HG02981 (cell line): Measurements from ENCODE around the gene RPN2.

Experiments
- ATAC-seq: cut with Tn5 transposase; IDR thresholded peaks from one replicate; pipeline ENCODE4 v1.9.1; 2021; ENCODE audit warnings: mild to moderate bottlenecking, moderate library complexity; ENCODE audit not compliant: unreplicated experiment

The RPN2 gene

DNA sequence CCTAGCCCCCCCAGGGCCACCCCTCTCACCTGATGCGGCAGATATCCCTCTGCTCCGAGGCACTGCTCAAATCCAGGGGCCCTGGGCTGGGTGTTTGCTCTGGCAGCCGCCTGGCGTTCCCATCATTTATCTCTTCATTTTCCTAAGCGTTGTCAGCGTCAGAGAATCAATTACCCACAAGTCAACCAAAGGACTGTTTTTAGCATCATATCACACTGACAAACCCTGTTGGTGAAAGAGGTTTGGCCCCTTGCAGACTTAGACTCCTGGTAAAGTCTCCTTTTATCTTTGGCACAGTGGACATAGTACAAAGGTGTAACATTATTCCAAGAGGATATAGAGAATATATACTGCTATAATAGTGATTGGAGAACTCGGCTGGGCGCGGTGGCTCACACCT is 82.6 kb downstream of the RPN2 start, which contains the start of gene GHRH:
TSS of gene GHRH (minus strand) at position 101 of the 400 bp plus-strand sequence. CDS start 4,925 bp downstream, outside the sequence.
- ATAC-seq = no peak

DNA sequence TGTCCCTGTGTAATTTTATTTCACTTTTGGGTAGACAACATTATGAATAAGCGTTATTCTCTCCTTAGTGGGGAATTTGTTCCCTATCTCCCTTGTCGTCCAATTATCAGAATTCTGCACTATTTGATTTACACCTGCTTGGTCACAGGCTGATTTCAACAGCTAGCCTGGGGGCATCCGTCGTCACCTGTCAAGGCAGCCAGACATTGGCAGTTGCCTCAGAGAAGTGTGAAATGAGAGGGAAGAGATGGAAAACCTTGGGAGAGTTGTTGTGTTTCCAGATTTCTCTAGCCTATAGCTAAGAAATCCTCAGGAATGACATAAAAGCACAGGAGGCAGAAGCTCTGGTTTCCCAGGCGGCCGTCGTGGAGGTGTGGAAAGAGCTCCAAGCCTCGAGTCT is 83.4 kb downstream of the RPN2 start:
- no peak for ATAC-seq

DNA sequence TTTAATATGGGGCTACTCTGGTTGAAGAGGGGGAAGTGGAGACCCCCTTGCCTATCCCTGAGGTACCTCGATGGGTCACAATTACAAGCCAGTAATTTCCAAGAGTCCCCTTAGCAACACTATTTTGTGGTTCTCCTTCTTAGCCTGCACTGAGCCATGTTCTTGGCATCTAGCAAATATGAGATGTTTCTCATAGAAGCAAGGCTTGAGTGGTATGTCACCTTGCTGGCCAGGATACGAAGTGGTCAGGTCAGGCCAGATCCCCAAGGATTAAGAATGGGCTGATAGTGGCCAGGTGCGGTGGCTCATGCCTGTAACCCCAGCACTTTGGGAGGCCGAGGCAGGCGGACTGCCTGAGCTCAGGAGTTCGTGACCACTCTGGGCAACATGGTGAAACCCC is 84.6 kb downstream of the RPN2 start:
- no peak for ATAC-seq

DNA sequence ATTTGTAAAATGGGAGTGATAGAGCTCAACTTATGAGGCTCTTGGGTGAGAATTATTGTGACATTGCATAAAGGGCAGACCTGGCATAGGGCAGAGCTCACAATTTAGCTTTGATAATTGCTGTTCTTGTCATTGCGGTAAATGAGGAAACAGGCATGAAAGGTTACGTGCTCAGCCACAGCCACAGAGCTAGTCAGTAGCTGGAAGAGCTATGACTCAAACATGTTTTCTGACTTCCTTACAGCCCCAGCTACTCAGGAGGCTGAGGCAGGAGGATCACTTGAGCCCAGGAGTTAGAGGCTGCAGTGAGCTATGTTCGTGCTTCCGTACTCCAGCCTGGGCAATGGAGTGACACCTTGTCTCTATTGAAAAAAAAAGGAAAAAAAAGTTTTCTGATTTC is 86.0 kb downstream of the RPN2 start:
- no peak for ATAC-seq

DNA sequence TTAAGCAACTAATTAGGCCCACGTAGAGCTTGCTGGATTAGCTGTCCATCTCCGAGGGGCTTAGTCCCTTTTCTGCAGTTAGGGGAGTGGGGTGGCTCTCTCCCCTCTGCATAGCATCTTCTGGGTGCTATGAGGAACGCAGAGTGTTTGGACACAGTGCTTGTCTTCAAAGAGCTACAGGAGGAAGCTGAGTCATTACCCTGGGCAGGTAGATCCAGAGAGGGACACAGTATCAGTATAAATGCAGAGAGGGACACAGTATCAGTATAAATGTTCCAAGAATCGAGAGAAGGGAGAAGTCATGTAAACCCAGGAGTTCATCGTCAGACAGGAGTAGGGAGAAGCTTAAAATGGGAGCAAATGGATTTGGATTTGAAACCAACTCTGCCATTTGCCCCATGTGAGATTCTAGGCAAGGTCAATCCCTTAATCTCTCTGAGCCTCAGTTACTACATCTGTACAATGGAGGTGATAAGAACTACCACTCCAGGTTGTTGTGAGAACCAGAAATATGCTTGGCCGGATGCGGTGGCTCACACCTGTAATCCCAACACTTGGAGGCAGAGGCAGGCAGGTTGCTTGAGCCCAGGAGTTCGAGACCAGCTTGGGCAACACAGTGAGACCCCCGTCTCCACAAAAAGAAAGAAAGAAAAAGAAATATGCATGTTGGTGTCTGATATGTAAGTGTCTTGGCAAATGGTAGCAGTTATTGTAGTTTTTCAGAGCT is 88.0 kb downstream of the RPN2 start:
- ATAC-seq = no peak

DNA sequence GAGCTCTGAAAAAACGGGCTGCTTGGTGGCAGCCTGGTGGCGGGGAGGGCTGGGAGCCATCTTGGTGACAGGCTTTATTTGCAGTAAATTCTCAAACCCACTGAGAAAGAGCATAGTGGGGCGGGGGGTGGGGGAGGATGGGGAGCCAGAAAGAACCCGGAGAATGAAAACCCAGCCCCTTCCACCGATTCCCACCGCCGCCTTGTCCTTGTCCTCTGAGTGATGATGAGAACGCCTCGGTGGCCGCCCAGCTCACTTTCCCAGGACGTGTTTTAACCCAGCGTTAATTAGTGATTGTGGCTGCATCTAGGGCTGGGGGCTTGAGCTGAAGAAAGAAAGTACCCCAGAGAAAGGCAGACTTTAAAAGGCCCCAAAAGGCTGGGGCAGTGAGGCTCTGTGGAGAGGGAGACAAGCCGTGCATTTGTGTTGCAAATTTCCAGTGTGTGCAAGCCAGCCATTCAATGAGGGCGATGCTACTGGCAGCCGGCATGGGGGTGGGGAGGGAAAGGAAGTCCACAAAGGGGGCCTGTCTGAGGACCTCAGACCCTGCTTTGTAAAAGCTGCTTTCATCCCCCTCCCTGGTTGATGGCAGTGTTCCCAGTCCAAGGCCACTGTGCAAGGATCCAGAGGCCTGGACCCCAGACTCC is 88.7 kb downstream of the RPN2 start:
- no peak for ATAC-seq

DNA sequence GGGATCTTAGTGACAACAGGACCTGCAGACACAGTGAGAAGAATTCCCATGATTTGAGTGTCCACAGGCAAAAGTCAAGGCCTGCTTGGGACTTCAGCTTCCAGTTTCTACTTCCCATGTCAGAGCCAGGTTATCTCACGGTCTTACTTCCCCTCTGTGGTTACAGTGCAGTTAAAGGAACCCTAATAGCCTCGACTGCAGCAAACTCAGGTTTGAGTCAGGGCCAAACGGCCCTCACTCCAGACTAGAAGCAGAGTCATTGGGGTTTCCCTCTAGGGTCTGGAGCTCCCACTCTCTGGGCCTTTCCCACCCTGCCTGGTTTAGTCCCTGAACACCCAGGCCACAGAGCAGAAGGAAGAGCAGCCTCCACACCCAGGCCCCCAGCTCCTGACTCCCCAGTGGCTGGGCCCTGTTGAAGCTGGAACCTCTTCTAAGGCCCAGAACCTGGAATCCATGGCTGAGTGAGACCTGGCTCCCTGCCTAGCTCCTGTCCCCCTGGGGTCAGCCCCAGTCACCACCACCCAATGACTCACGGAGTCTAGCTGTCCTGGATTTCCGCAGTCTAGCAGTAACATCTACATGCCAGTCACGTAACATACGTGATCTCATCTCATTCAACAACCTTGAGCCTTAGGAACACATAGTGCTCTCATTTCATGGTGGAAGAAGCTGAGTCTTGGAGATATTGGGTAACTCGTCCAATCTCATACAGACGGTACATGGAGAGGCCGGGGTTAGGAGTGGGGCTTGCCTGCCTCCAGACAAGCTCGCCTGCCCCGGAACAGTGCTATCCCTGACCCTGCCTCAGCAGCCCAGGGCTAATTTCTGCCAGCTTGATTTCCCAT is 91.7 kb downstream of the RPN2 start:
- peak; percentile 54 for ATAC-seq

DNA sequence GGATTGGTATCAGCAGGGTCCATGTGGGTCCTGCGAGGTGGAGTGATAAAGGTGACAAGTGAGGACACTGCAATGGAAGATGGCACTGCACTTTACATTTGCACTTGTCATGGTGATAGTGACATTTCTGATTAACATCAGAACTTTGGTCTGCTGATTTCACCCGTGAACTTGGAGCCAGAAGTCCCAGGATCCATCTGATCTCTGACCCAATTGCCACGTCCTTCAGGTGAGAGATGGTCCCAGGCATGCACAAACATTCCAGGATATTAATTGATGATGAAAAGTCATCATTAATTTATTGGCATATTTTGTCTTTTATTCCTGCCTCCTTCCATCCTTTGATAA is 92.3 kb downstream of the RPN2 start:
- ATAC-seq = no peak

DNA sequence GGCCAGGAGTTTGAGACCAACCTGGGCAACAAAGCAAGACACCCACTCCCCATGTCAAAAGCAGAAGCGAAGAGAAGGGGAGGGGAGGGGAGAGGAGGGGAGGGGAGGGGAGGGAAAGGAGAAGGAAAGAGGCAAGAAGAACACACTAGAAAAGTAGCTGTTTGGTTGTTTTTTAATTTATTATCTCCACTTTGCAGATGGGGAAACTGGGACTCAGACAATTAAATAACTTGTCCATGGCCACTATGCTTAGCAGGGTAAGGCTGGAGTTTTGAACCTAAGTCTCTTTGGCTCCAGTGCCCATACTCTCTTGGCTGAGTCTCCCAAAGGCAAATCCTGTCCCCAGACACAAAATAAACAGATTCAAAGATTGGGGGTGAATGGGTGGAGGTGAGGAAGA is 94.9 kb downstream of the RPN2 start:
- no peak for ATAC-seq

DNA sequence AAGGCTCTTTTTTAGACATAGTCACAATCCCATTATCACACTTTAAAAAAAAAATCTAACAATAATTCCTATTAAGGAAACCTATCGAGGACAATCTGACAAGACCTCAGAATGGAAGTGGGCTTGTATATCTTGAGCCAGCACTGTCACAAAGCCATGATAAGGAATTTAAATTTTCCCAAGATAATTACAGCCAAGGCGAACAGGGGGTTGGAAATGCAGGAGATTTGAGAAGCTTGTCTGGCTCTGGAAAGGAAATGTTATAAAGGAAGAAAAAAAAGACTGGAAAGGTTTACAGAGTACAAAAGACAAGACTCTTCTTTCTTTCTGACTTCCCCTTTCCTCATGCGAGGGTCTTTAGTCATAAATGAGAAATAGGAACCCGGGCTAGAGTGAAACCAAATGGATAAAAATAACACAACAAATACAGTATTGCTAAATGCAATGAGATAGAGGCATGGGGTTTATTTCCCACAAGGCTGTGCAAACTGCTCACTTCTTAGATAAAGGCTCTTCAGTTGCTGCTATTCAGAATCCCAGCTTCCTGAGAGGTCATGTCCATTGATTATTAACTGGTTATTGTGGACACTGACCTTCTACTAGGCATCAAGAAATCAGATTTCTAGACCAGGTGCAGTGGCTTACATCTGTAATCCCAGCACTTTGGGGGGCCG is 95.9 kb downstream of the RPN2 start:
- no peak for ATAC-seq

DNA sequence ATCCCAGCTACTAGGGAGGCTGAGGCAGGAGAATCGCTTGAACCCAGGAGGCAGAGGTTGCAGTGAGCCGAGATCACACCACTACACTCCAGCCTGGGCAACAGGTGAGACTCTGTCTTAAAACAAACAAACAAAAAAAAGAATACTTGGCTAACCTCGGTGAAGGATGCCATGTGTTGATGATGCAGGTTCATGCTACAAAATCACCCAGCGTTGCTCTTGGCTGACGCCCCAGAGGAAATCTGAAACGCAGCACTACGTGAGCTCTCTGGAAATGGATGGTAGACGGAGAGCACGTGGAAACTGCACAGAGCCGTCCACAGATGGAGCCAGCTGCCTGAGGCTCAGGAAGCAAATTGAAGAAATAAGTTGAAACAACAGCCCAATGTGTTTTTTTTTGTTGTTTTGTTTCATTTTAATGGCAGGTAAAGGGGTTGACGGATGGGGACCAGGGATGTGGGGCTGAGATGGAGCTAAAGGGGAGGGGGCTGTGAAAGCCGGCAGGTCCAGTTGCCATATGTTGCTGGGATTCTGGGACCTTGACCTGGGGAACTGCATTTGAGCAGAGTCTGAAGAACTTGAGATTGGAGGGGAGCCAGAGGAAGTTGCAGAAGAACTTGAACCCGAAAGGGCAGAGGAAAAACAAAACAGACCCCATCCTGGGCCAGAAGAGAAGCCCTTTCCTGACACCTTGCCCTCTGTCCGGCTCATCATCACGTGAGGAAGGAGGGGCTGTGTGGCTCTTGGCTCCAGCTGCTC is 97.5 kb downstream of the RPN2 start:
- peak; percentile 58 for ATAC-seq

DNA sequence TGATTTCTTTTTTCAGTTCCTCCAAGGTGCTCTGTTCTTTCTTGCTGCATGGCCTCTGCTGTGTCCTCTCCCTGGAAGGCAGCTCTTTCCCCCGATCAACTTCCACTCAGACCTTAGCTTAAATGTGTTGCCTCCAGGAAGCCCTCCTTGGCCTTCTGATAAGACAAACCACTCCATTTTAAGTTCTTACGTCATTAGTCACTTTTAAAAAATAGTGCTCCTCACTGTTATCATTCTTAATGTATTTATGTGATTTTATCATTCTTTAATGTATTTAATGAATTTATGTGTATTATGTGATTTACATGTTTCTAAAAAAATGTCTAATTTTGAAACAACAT is 98.1 kb downstream of the RPN2 start:
- ATAC-seq = no peak

DNA sequence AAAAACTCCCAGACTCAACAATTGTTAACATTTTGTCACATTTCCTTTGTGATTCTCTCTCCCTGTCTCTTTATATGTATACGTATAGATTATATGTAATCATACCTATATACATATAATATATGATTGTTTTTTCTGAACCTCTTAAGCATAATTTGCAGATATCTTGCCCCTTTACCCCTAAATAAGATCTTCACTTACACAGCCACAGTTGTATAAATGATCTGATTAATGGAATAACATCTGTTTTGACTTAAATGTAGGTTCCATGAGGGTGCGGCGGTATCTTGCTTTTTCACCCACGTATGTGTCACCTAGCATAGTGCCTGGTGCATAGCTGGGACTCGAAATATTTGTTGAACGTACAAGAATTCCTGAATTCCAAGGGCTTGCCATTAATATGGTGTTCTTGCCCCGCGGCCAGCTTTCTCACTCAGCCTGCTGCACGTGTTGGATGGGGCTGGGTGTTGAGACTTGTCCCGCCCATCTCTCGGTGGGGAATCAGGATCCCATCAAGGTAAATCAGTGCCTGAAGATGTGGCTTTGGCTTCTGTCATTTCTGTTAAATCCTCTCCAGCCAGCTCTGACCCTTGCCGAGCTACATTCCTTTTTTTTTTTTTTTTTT is 99.9 kb downstream of the RPN2 start:
- no peak for ATAC-seq

DNA sequence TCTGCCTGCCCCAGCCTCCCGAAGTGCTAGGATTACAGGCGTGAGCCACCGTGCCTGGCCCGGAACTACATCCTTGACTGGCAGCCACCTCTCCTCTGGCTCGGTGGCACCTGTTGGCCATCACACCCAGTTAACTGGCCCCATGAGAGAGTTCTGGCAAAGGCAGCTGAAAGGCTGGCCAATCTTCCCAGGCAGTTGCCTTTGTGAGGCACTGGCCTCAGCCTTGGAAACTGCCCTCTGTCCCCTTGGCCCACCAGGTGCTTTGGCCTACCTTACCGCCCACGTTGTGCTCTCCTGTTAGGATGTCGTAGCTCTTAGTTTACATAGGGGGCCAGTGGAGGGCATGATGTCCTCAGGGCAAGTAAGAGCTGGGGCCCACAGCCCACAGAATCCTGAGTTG is 100.7 kb downstream of the RPN2 start:
- no peak for ATAC-seq

DNA sequence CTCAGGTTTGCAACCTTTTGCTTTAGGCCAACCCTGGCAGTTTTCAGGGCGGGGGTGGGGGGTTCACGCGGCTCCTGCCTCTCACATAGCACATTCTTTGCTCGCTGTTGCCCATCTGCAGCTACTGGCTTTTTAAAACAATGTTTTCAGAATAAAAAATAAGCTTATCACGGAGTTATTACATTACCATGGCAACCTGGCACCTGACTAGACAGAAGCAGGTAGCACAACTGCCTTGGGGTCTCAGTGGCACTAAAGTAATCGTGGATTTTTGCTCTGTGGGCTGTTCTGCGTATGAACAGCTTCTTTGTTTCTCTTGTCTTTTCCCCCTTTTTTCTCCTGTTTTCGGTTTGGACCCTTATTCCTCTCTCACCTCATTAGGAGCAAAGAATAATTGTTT is 101.3 kb downstream of the RPN2 start:
- ATAC-seq = no peak

DNA sequence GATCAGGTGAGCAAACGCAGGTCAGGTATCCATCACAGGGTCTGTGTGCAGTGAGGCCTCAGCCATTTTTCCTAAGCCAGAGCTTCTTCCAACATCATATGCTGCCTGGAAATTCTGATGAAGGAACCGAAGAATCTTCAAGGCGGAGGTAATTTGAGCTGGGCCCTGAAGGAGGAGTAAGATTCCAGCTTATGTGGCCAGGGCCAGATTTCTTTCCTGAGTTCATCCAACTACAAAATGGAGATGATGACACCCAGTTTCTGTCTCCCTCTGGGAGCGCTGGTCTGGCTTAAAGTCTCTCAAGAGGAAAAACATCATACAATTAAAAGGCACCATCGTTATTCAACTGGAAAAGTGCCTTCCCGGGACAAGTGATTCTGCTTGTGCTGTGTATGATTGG is 103.4 kb downstream of the RPN2 start:
- no peak for ATAC-seq

DNA sequence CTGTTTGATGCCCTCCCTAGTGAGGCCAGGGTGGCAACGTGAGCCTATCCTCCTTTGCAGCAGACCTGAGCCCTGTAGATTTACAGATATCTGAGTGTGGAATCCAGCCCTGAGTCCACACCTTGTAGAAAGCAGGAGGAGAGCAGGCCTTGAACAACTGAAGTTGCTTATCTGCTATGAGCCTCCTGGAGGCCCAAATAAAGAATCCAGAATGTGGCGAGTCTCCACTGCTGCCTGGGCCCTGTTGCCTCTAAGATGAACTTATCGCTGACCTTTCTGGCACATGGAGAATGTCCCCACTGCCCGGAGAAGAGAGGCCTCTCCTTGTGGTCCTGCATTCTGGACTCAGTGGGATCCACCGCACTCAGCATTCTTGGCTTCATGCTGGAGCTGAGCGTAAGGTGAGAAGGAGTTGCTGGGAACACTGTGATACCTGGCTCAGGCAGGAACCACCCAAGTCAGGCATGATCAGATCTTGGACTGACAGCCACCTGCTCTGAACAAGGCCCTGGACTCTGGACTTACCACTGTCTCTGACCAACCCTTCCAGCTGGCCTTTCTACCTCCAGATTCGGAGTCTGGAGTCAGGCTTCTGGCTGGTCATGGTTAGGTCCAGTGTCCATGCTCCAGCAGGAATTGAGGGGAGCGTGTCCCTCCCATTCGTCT is 104.5 kb downstream of the RPN2 start:
- no peak for ATAC-seq

DNA sequence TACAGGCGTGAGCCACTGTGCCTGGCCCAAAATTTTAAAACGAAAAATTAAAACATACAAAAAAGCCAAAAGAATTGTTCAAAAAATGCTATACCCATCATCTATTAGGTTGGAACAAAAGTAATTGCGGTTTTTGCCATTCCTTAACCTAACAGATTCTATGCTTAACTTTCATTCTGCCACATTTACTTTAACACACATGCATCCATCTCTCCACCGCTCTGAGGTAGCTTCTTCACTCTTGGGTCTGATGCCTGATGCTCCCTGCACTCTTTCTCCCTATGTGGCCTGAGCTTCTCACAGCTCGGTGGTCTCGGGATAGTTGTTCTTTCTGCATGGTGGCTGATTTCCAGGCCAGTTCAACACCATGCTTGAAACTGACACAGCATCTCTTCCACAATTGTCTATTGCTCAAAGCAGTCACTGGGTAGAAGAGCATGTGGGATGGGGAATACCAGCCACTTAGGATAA is 105.6 kb downstream of the RPN2 start:
- no peak for ATAC-seq

DNA sequence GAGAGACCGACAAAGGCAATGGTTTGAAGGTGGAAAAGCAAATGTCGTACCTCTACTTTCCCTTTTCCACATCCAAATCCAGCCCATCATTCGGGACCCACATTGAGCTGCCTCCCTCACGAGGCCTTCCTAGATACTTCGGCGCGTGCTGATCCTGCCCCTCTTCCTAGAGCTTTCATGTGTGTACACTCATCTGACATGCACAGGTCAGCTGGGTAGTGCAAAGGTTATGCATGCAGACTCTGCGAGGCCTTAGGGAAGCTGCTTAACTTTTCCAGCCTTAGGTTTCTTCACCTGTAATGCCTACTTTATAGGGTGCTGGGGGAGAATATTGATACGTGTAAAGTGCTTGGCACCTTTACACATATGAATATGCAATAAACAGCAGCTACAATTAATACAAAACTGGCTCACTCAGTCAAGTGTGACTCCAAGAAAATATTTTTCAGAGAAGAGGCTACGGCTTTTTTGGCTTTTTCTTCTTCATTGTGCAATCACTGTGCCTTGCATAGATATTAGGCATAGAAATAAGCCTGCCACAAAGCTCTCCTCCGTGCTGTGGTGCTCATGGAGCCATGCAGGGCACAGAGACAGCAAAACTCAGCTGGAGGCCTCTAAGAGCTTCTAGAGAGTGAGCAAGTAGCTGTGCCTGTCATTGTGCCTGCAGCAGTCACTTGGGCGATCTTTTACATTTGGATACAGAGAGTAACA is 106.7 kb downstream of the RPN2 start:
- ATAC-seq = no peak
